ENCODE results near the gene SIRT2. TPM values are rescaled to one million over a fixed set of nuclear protein-coding genes. Genes with fewer than 3 reads are reported as not detected.
A peak's percentile ranks its signal among the peaks of the same experiment; 100 is the strongest.

The SIRT2 gene
- total and polyA plus RNA-seq, 2 of the 13 experiments (the other 11 are each of a cell fraction or from before 2014, with no cell fraction given): 22.3 to 26.1 TPM

GRCh38 chr19:38852231-38853044 lies 47.0 kb downstream of the SIRT2 start (continued):
- TF ChIP-seq SNAPC2 (CRISPR knock-in tag; IDR thresholded peaks at IDR 0.05) (0 out of 2 replicates have a peak, but pooled peaks have one; percentile 13), KDM2A (CRISPR knock-in tag; IDR thresholded peaks at IDR 0.05; ENCODE audit: borderline replicate concordance, low read depth) (peak; percentile 29), ZNF777 (CRISPR knock-in tag; IDR thresholded peaks at IDR 0.05) (peak; percentile 33; the same call in 1 of the 2 replicates), ZNF629 (CRISPR knock-in tag; conservative IDR thresholded peaks at IDR 0.05) (peak; percentile 29; the same call in 1 of the 2 replicates), ZNF687 (CRISPR knock-in tag; IDR thresholded peaks at IDR 0.05) (peak; percentile 31; the same call in 1 of the 2 replicates), GATAD2A (CRISPR knock-in tag; IDR thresholded peaks at IDR 0.05) (0 out of 2 replicates have a peak, but pooled peaks have one; percentile 12), PHF8 (CRISPR knock-in tag; IDR thresholded peaks at IDR 0.05) (peak; percentile 35), ARHGAP35 (CRISPR knock-in tag; IDR thresholded peaks at IDR 0.05; ENCODE audit: borderline replicate concordance) (0 out of 2 replicates have a peak, but pooled peaks have one; percentile 59), MED1 (CRISPR knock-in tag; IDR thresholded peaks at IDR 0.05) (0 out of 2 replicates have a peak, but pooled peaks have one; percentile 35), KDM5A (IDR thresholded peaks at IDR 0.05; ENCODE audit: borderline replicate concordance, low read length) (peak; percentile 26; the same call in 1 of the 2 replicates), BRCA1 (CRISPR knock-in tag; IDR thresholded peaks at IDR 0.05) (no peak), ZMYM4 (CRISPR knock-in tag; IDR thresholded peaks at IDR 0.05) (no peak), NR2F2 (IDR thresholded peaks at IDR 0.05; ENCODE audit: borderline replicate concordance, low read depth) (0 out of 2 replicates have a peak, but pooled peaks have one; percentile 2)

Data from HepG2 (cell line).